ENCODE data around the gene NEK7.

- TF ChIP-seq CTCF (IDR thresholded peaks at IDR 0.05) = no peak
- TF ChIP-seq POLR2A (IDR thresholded peaks at IDR 0.05) = no peak
- TF ChIP-seq EP300 (IDR thresholded peaks at IDR 0.05) = no peak
Measured at GRCh38 chr1:198304431-198304830, 147.6 kb downstream of the NEK7 start.

All from ovary (tissue), 3 donors.